Tibial nerve (tissue), 3 donors: Measurements from ENCODE around the gene MTMR3.

Experiments used
- POLR2A ChIP-seq, 2 donors: fragments of 450-650 bp; IDR thresholded peaks; one replicate each; pipeline ENCODE4 v1.6.1; 2017; ENCODE audit warnings: antibody characterized with exemption in 2 of 2, mild to moderate bottlenecking in 2 of 2, moderate library complexity in 2 of 2
- TF ChIP-seq, protein P1 (sequence below), 5 experiments: fragments of 200-600 bp in 3 of 5; fragments of 450-650 bp in 2 of 5; sonication (generic) in 3 of 5; IDR thresholded peaks; one replicate each; pipeline ENCODE4 v1.5.1; 2016 to 2019; ENCODE audit warnings: antibody characterized with exemption in 5 of 5, mild to moderate bottlenecking in 3 of 5, moderate library complexity in 2 of 5

DNA sequence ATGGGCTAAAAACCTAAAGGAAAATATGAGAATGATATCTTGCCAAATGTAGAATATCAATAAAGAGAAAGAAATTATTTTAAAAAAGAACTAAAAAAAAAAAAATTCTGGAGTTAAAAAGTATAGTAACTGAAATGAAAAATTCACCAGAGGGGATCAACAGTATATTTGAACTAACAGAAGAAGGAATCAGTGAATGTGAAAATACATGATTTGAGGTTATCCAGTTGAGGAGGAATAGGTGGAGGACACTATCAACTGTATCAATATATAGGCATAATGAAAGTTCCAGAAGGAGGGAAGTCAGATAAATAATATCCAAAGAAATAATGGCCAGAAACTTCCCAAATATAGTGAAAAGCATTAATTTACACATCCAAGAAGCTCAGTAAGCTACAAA, 181.2 kb downstream of the MTMR3 start:
- TF ChIP-seq, protein P1, sequence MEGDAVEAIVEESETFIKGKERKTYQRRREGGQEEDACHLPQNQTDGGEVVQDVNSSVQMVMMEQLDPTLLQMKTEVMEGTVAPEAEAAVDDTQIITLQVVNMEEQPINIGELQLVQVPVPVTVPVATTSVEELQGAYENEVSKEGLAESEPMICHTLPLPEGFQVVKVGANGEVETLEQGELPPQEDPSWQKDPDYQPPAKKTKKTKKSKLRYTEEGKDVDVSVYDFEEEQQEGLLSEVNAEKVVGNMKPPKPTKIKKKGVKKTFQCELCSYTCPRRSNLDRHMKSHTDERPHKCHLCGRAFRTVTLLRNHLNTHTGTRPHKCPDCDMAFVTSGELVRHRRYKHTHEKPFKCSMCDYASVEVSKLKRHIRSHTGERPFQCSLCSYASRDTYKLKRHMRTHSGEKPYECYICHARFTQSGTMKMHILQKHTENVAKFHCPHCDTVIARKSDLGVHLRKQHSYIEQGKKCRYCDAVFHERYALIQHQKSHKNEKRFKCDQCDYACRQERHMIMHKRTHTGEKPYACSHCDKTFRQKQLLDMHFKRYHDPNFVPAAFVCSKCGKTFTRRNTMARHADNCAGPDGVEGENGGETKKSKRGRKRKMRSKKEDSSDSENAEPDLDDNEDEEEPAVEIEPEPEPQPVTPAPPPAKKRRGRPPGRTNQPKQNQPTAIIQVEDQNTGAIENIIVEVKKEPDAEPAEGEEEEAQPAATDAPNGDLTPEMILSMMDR (IDR thresholded peaks at IDR 0.05) = no peak
- no peak for TF ChIP-seq POLR2A (IDR thresholded peaks at IDR 0.05)
